ENCODE data around the gene SNCA.

- no peak for TF ChIP-seq CTCF (IDR thresholded peaks at IDR 0.05)
- no peak for TF ChIP-seq ZFX (IDR thresholded peaks at IDR 0.05; ENCODE audit: borderline replicate concordance)
These were observed 7.4 kb downstream of the SNCA start for GRCh38 chr4:89829470-89830138.

All from 22Rv1 (cell line).